Right lobe of liver (tissue), 6 donors: Measurements from ENCODE around the gene PSMB7. TPM values are rescaled to one million over a fixed set of nuclear protein-coding genes. Genes with fewer than 3 reads are reported as not detected.

ENCODE experiments used
- ATAC-seq, 4 donors: fragments of 200-7000 bp; cut with Tn5 transposase; one replicate each; pipeline ENCODE4 v1.9.1; 2020; ENCODE audit warnings: mild to moderate bottlenecking in 4 of 4, moderate library complexity in 4 of 4
- DNase-seq, 3 donors: peaks; one replicate each; pipeline ENCODE4 v3.0.0-alpha.2; 2020
- H3K27ac ChIP-seq, 3 donors: fragments of 200-600 bp; one replicate each; pipeline ENCODE4 v1.8.0; 2022
- H3K27me3 ChIP-seq, 2 donors: fragments of 200-600 bp; one replicate each; pipeline ENCODE4 v1.8.0; 2022
- H3K36me3 ChIP-seq, 4 donors: fragments of 200-600 bp; sonication (generic) in 1 of 4; one replicate each; pipeline versions ENCODE4 v1.5.1 to v1.8.0; 2017 to 2022; ENCODE audit warnings: control low read depth in 1 of 4
- H3K4me1 ChIP-seq, 4 donors: fragments of 200-600 bp; sonication (generic) in 1 of 4; one replicate each; pipeline versions ENCODE4 v1.5.1 to v1.8.0; 2017 to 2022; ENCODE audit warnings: control low read depth in 1 of 4
- H3K4me3 ChIP-seq, 3 donors: fragments of 200-600 bp; one replicate each; pipeline ENCODE4 v1.8.0; 2022
- H3K9me3 ChIP-seq, 4 donors: fragments of 200-600 bp; sonication (generic) in 1 of 4; one replicate each; pipeline versions ENCODE4 v1.5.1 to v1.8.0; 2017 to 2022; ENCODE audit warnings: control low read depth in 1 of 4
- CTCF ChIP-seq, 4 donors: fragments of 200-600 bp in 3 of 4; fragments of 450-650 bp in 1 of 4; IDR thresholded peaks; one replicate each; pipeline versions ENCODE4 v1.5.1 to v1.8.0; 2016 to 2022; ENCODE audit warnings: antibody characterized with exemption in 4 of 4, mild to moderate bottlenecking in 2 of 4
- POLR2A ChIP-seq: fragments of 450-650 bp; IDR thresholded peaks from one replicate; pipeline ENCODE4 v1.6.1; 2017; ENCODE audit warnings: antibody characterized with exemption, mild to moderate bottlenecking
- WGBS: methylation state at CpG from one replicate; pipeline ENCODE4 v1.1.6; 2018; ENCODE audit warnings: low coverage, low lambda C conversion rate; ENCODE audit not compliant: insufficient coverage; ENCODE audit errors: missing lambda C conversion rate; 5-methylcytosine and 5-hydroxymethylcytosine counted together
- intact Hi-C, 2 donors: fragments of 100-400 bp; cut with DNase I; formaldehyde crosslinking; loops; one replicate each; pipeline versions ENCODE4 v1.11.2 to v1.14.1; 2022
- total RNA-seq, 6 experiments: library from RNA; depleted of rRNA in 2 of 6; stranded (reverse); fragments of >200 nt in 2 of 6; fragmentation: NEBNext Ultra II Directional in 3 of 6; extraction: Animal tissue kit (Norgen Biotek cat#: 25700) in 3 of 6; gene quantifications; one replicate each; pipeline versions ENCODE4 v1.1.0 to v1.2.4, GENCODE V29; 2016 to 2023
- donor health status: DM: no; HTN: yes; CAD: no.
- donor health status: DM: no; HTN: no; CAD: no.
- donor health status: DM: no; HTN: no; CAD: no.
- donor health status: DM: no; HTN: yes; CAD: no.
- donor health status: DM: no; HTN: yes; CAD: no.

Gene PSMB7
- total RNA-seq, 6 experiments from 2014 or later: 76.4 to 196 (median 96.8) TPM

GRCh38 chr9:124331580-124331979 is 83.7 kb downstream of the PSMB7 start:
- TF ChIP-seq POLR2A: no peak
- H3K4me1 ChIP-seq: no peaks in the 10 kb centered on the region
- intact Hi-C loops: no loop called here
- WGBS: no CpG with 5 or more reads among the region's 11 CpGs
- H3K4me3 ChIP-seq: no peak overlapping the region
- DNase-seq (no peak), ATAC-seq (no peak)
- H3K27me3 ChIP-seq: no peaks in the 10 kb centered on the region
- no peaks in the 10 kb centered on the region for H3K9me3 ChIP-seq
- H3K36me3 ChIP-seq: peaks cover 0 to 54% (median 31%) of the 10 kb centered on the region in 4 donors
- no peak overlapping the region for H3K27ac ChIP-seq

GRCh38 chr9:124330011-124330697 is 85.1 kb downstream of the PSMB7 start:
- no peaks in the 10 kb centered on the region for H3K4me1 ChIP-seq
- no peaks in the 10 kb centered on the region for H3K27me3 ChIP-seq
- H3K4me3 ChIP-seq: no peak overlapping the region
- 98% methylated on average over 14 of the region's 29 CpGs for WGBS
- peaks cover 0 to 58% (median 30%) of the 10 kb centered on the region in 4 donors for H3K36me3 ChIP-seq
- no peak for DNase-seq
- H3K9me3 ChIP-seq: no peaks in the 10 kb centered on the region
- ATAC-seq: no peak
- no peak for TF ChIP-seq CTCF (IDR thresholded peaks at IDR 0.05)
- TF ChIP-seq POLR2A: no peak
- intact Hi-C loops: no loop called here
- no peak overlapping the region for H3K27ac ChIP-seq

- Histone ChIP-seq H3K27me3 (no peaks in the 10 kb centered on the region), H3K4me3 (no peak overlapping the region), H3K9me3 (no peaks in the 10 kb centered on the region), H3K36me3 (peaks cover 0 to 60% (median 30%) of the 10 kb centered on the region in 4 donors), H3K4me1 (no peaks in the 10 kb centered on the region), H3K27ac (no peak overlapping the region)
- ATAC-seq (no peak), DNase-seq (no peak)
- intact Hi-C loops: loop anchor here in 1 of 2 donors (10.0 kb wide), 1 partner anchor 194 kb away; no protein-coding TSS in a partner anchor
- 100% methylated on average over 5 of the region's 19 CpGs for WGBS
- TF ChIP-seq POLR2A: no peak
These were observed 85.9 kb downstream of the PSMB7 start for GRCh38 chr9:124329206-124329792.

- ATAC-seq (no peak), DNase-seq (no peak)
- H3K36me3 ChIP-seq: peaks cover 0 to 67% (median 30%) of the 10 kb centered on the region in 4 donors
- H3K4me1 ChIP-seq: no peaks in the 10 kb centered on the region
- TF ChIP-seq POLR2A (no peak), CTCF (IDR thresholded peaks at IDR 0.05) (no peak)
- H3K9me3 ChIP-seq: no peaks in the 10 kb centered on the region
- intact Hi-C loops: loop anchor here in 1 of 2 donors (10.0 kb wide), 1 partner anchor 193 kb away; no protein-coding TSS in a partner anchor
- no peak overlapping the region for H3K27ac ChIP-seq
- no peaks in the 10 kb centered on the region for H3K27me3 ChIP-seq
- no peak overlapping the region for H3K4me3 ChIP-seq
- WGBS: 94% methylated on average over 9 of the region's 12 CpGs
These were observed 87.0 kb downstream of the PSMB7 start for GRCh38 chr9:124328285-124328684.

GRCh38 chr9:124327491-124327890 is 87.8 kb downstream of the PSMB7 start:
- H3K36me3 ChIP-seq: peaks cover 0 to 60% (median 30%) of the 10 kb centered on the region in 4 donors
- intact Hi-C loops: loop anchor here in 1 of 2 donors (10.0 kb wide), 1 partner anchor 193 kb away; no protein-coding TSS in a partner anchor

More at GRCh38 chr9:124327491-124327890, 87.8 kb downstream of the PSMB7 start:
- ATAC-seq (no peak), DNase-seq (no peak)
- Histone ChIP-seq H3K4me1 (no peaks in the 10 kb centered on the region), H3K27ac (no peak overlapping the region), H3K4me3 (no peak overlapping the region), H3K27me3 (no peaks in the 10 kb centered on the region), H3K9me3 (no peaks in the 10 kb centered on the region)
- WGBS: 71% methylated on average over 3 of the region's 9 CpGs
- TF ChIP-seq CTCF (IDR thresholded peaks at IDR 0.05): no peak
- TF ChIP-seq POLR2A: no peak
